SK-N-SH (cell line): ENCODE results near the gene SERPINB10. TPM values are rescaled to one million over a fixed set of nuclear protein-coding genes. Genes with fewer than 3 reads are reported as not detected.

Experiments
- CTCF ChIA-PET: fragments of 300-600, 350-600 bp; formaldehyde crosslinking; extraction: SDS; loops from one replicate; lab custom pipeline; 2021; lab: Yijun Ruan, JAX
- POLR2A ChIA-PET: fragments of 350-600 bp; sonication (Branson Sonifier 250); formaldehyde crosslinking; extraction: SDS; loops from one replicate; lab custom pipeline; 2020; ENCODE audit warnings: antibody characterized with exemption, inconsistent platforms; lab: Yijun Ruan, JAX
- DNase-seq: peaks from one replicate; pipeline ENCODE4 v3.0.0; 2012
- H2AFZ ChIP-seq: fragments of 200-600 bp; sonication (generic); 2 replicates; pipeline ENCODE4 v1.8.1; 2016; ENCODE audit warnings: antibody characterized with exemption, mild to moderate bottlenecking, low read depth
- H3F3A ChIP-seq: fragments of 200-600 bp; sonication (generic); replicated peaks from 2 replicates; pipeline ENCODE3; 2016; ENCODE audit warnings: antibody characterized with exemption, mild to moderate bottlenecking; ENCODE audit not compliant: insufficient read depth
- H3K27ac ChIP-seq, 2 experiments: fragments of 200-500 bp in 1 of 2; fragments of 200-600 bp in 1 of 2; sonication (Bioruptor generic) in 1 of 2; sonication (generic), shearing (Covaris generic) in 1 of 2; 2 replicates each; pipeline versions ENCODE4 v1.5.1 to v1.6.1; 2014 to 2016; ENCODE audit warnings: low read depth in 2 of 2, inconsistent platforms in 1 of 2, low read length in 1 of 2, mild to moderate bottlenecking in 1 of 2, mixed read lengths in 1 of 2
- H3K27me3 ChIP-seq: fragments of 200-600 bp; sonication (generic), shearing (Covaris generic); 2 replicates; pipeline ENCODE4 v1.6.1; 2016; ENCODE audit warnings: mixed run types; ENCODE audit not compliant: insufficient read depth
- H3K36me3 ChIP-seq, 2 experiments: fragments of 200-500 bp in 1 of 2; fragments of 200-600 bp in 1 of 2; sonication (Bioruptor generic) in 1 of 2; sonication (generic) in 1 of 2; replicated peaks in 1 of 2; 2 replicates each; pipeline versions ENCODE3 to v1.5.1; 2014 to 2016; ENCODE audit warnings: low read length in 1 of 2, mild to moderate bottlenecking in 1 of 2; ENCODE audit not compliant: insufficient read depth in 2 of 2, control insufficient read depth in 1 of 2
- H3K4me1 ChIP-seq, 2 experiments: fragments of 200-500 bp in 1 of 2; fragments of 200-600 bp in 1 of 2; sonication (Bioruptor generic) in 1 of 2; sonication (generic), shearing (Covaris generic) in 1 of 2; 2 replicates each; pipeline versions ENCODE4 v1.5.1 to v1.6.1; 2014 to 2016; ENCODE audit warnings: low read depth in 1 of 2, low read length in 1 of 2, mixed run types in 1 of 2; ENCODE audit not compliant: insufficient read depth in 2 of 2, control insufficient read depth in 1 of 2
- H3K4me2 ChIP-seq: fragments of 200-600 bp; sonication (generic), shearing (Covaris generic); 2 replicates; pipeline ENCODE4 v1.6.1; 2017; ENCODE audit warnings: mixed run types
- H3K4me3 ChIP-seq, 2 experiments: fragments of 200-500 bp in 1 of 2; fragments of 200-600 bp in 1 of 2; sonication (Bioruptor generic) in 1 of 2; sonication (generic), shearing (Covaris generic) in 1 of 2; 2 replicates each; pipeline versions ENCODE4 v1.5.1 to v1.8.1; 2014 to 2016; ENCODE audit warnings: low read depth in 2 of 2, inconsistent platforms in 1 of 2, low read length in 1 of 2, mild to moderate bottlenecking in 1 of 2, mixed read lengths in 1 of 2, moderate library complexity in 1 of 2
- H3K79me2 ChIP-seq: fragments of 200-600 bp; sonication (generic); 2 replicates; pipeline ENCODE4 v1.8.1; 2017; ENCODE audit warnings: mild to moderate bottlenecking; ENCODE audit not compliant: insufficient read depth
- H3K9ac ChIP-seq: fragments of 200-600 bp; sonication (generic); 2 replicates; pipeline ENCODE4 v1.6.1; 2017; ENCODE audit warnings: mixed run types
- H3K9me2 ChIP-seq: fragments of 200-600 bp; sonication (generic); 2 replicates; pipeline ENCODE4 v1.6.1; 2017; ENCODE audit warnings: mixed run types
- H3K9me3 ChIP-seq: fragments of 200-600 bp; sonication (generic); 2 replicates; pipeline ENCODE4 v1.6.1; 2017; ENCODE audit warnings: mixed run types, mild to moderate bottlenecking, moderate library complexity
- H4K20me1 ChIP-seq: fragments of 200-600 bp; sonication (generic); 2 replicates; pipeline ENCODE4 v1.6.1; 2017; ENCODE audit warnings: mild to moderate bottlenecking, mixed run types; ENCODE audit not compliant: insufficient read depth
- CTCF ChIP-seq: fragments of 200-600 bp; sonication (generic); IDR thresholded peaks from 2 replicates; pipeline ENCODE4 v1.6.1; 2017; ENCODE audit warnings: antibody characterized with exemption, mild to moderate bottlenecking, moderate library complexity
- ELF1 ChIP-seq: IDR thresholded peaks from 2 replicates; pipeline ENCODE4 v1.4.0; 2012
- EP300 ChIP-seq, 2 experiments: IDR thresholded peaks; 2 replicates each; pipeline versions ENCODE4 v1.4.0 to v1.6.1; 2012; ENCODE audit warnings: borderline replicate concordance in 1 of 2, low read depth in 1 of 2, low read length in 1 of 2
- EZH2phosphoT487 ChIP-seq: fragments of 200-600 bp; sonication (generic); IDR thresholded peaks from 2 replicates; pipeline ENCODE4 v1.6.1; 2017; ENCODE audit warnings: low read depth, mixed run types, mild to moderate bottlenecking, antibody characterized with exemption, moderate library complexity, borderline replicate concordance
- FOSL2 ChIP-seq: IDR thresholded peaks from 2 replicates; pipeline ENCODE4 v1.4.0; 2012; ENCODE audit warnings: low read depth, mild to moderate bottlenecking, moderate library complexity, borderline replicate concordance
- GABPA ChIP-seq: IDR thresholded peaks from 2 replicates; pipeline ENCODE4 v1.4.0; 2012; ENCODE audit warnings: low read depth, mild to moderate bottlenecking
- IRF3 ChIP-seq: fragments of 150-350 bp; IDR thresholded peaks from 2 replicates; pipeline ENCODE4 v1.6.1; 2016; ENCODE audit warnings: mild to moderate bottlenecking, low read depth, low read length
- JUND ChIP-seq: IDR thresholded peaks from 2 replicates; pipeline ENCODE4 v1.4.0; 2012
- NFIC ChIP-seq: IDR thresholded peaks from 2 replicates; pipeline ENCODE4 v1.4.0; 2012; ENCODE audit warnings: borderline replicate concordance
- NRF1 ChIP-seq: IDR thresholded peaks from 2 replicates; pipeline ENCODE4 v1.6.1; 2012; ENCODE audit warnings: low read depth, mild to moderate bottlenecking, low read length
- POLR2AphosphoS5 ChIP-seq: IDR thresholded peaks from 2 replicates; pipeline ENCODE4 v1.6.1; 2012; ENCODE audit warnings: low read depth, low read length
- RXRA ChIP-seq: IDR thresholded peaks from 2 replicates; pipeline ENCODE4 v1.4.0; 2012; ENCODE audit warnings: low read depth, mild to moderate bottlenecking, borderline replicate concordance
- SMC3 ChIP-seq: IDR thresholded peaks from 2 replicates; pipeline ENCODE4 v1.6.1; 2012; ENCODE audit warnings: low read depth, low read length, improper control_type of control experiment
- TAF1 ChIP-seq: IDR thresholded peaks from 2 replicates; pipeline ENCODE4 v1.6.1; 2012; ENCODE audit warnings: low read depth, mild to moderate bottlenecking, low read length, moderate library complexity, borderline replicate concordance
- TCF12 ChIP-seq: IDR thresholded peaks from 2 replicates; pipeline ENCODE4 v1.4.0; 2012
- TEAD4 ChIP-seq: IDR thresholded peaks from 2 replicates; pipeline ENCODE4 v1.4.0; 2012; ENCODE audit warnings: mild to moderate bottlenecking, borderline replicate concordance; ENCODE audit not compliant: insufficient read depth
- YY1 ChIP-seq: IDR thresholded peaks from 2 replicates; pipeline ENCODE4 v1.4.0; 2012; ENCODE audit warnings: low read depth, mild to moderate bottlenecking
- WGBS: methylation state at CpG from one replicate; pipeline ENCODE4 v1.1.6; 2017; ENCODE audit warnings: low lambda C conversion rate; 5-methylcytosine and 5-hydroxymethylcytosine counted together
- polyA plus RNA-seq, 3 experiments: library from polyadenylated mRNA; depleted of rRNA; stranded (reverse); fragments of >200 nt; gene quantifications; 2 replicates each; pipeline ENCODE4 v1.2.3, GENCODE V29; 2012
- TF ChIP-seq, protein P1 (sequence below): IDR thresholded peaks from 2 replicates; pipeline ENCODE4 v1.6.1; 2012; ENCODE audit warnings: mild to moderate bottlenecking, low read depth, low read length, moderate library complexity

SERPINB10 gene
- polyA plus RNA-seq, 1 of the 3 experiments (the other 2 are of a cell fraction) = 0.10 TPM

- 29% methylated on average over 5 of the region's 5 CpGs for WGBS
- POLR2A ChIA-PET = no interaction called here
- no peak overlapping the region for H3K4me3 ChIP-seq
- DNase-seq = no peak
- no peak overlapping the region for H2AFZ ChIP-seq
- H3K4me1 ChIP-seq = no peaks in the 10 kb centered on the region; a peak in 1 of 4 replicates
- H4K20me1 ChIP-seq = no peaks in the 10 kb centered on the region
- no peak overlapping the region for H3K4me2 ChIP-seq
- no peak overlapping the region for H3K9ac ChIP-seq
- H3K36me3 ChIP-seq = no peaks in the 10 kb centered on the region
- no peak overlapping the region for H3K27ac ChIP-seq
- TF ChIP-seq SMC3 (no peak), GABPA (no peak), RXRA (no peak), NRF1 (no peak), FOSL2 (no peak)
- TF ChIP-seq, protein P1, sequence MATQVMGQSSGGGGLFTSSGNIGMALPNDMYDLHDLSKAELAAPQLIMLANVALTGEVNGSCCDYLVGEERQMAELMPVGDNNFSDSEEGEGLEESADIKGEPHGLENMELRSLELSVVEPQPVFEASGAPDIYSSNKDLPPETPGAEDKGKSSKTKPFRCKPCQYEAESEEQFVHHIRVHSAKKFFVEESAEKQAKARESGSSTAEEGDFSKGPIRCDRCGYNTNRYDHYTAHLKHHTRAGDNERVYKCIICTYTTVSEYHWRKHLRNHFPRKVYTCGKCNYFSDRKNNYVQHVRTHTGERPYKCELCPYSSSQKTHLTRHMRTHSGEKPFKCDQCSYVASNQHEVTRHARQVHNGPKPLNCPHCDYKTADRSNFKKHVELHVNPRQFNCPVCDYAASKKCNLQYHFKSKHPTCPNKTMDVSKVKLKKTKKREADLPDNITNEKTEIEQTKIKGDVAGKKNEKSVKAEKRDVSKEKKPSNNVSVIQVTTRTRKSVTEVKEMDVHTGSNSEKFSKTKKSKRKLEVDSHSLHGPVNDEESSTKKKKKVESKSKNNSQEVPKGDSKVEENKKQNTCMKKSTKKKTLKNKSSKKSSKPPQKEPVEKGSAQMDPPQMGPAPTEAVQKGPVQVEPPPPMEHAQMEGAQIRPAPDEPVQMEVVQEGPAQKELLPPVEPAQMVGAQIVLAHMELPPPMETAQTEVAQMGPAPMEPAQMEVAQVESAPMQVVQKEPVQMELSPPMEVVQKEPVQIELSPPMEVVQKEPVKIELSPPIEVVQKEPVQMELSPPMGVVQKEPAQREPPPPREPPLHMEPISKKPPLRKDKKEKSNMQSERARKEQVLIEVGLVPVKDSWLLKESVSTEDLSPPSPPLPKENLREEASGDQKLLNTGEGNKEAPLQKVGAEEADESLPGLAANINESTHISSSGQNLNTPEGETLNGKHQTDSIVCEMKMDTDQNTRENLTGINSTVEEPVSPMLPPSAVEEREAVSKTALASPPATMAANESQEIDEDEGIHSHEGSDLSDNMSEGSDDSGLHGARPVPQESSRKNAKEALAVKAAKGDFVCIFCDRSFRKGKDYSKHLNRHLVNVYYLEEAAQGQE = no peak
- TF ChIP-seq, all 33 proteins: peak for 0
- H3K79me2 ChIP-seq = no peaks in the 10 kb centered on the region
- no peaks in the 10 kb centered on the region for H3K9me3 ChIP-seq
- no peaks in the 10 kb centered on the region for H3F3A ChIP-seq
- no peaks in the 10 kb centered on the region for H3K9me2 ChIP-seq
- CTCF ChIA-PET = interaction anchor here (1.0 to 3.3 kb wide), 3 partner anchors 10 to 41 kb away, joined by 3 to 14 read pairs (median 13); no protein-coding TSS in a partner anchor
- H3K27me3 ChIP-seq = peaks cover 8% of the 10 kb centered on the region; the same call in 1 of the 2 replicates
Measured at GRCh38 chr18:63953811-63954210, 46.1 kb downstream of the SERPINB10 start.

DNA sequence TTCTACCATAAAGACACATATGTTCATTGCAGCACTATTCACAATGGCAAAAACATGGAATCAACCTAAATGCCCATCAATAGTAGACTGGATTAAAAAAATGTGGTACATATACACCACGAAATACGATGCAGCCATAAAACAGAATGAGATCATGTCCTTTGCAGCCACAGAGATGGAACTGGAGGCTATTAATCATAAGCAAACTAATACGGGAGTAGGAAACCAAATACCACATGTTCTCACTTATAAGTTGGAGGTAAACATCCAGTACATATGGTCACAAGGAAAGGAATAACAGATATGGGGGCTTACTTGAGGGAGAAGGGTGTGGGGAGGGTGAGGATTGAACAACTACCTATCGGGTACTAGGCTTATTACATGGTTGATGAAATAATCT is 49.0 kb downstream of the SERPINB10 start:
- no peaks in the 10 kb centered on the region for H3F3A ChIP-seq
- WGBS = 19% methylated on average over 4 of the region's 4 CpGs
- no peaks in the 10 kb centered on the region for H3K4me1 ChIP-seq
- no peak overlapping the region for H3K4me3 ChIP-seq
- H4K20me1 ChIP-seq = no peaks in the 10 kb centered on the region
- no peaks in the 10 kb centered on the region for H3K9me3 ChIP-seq
- no peak overlapping the region for H3K9ac ChIP-seq
- H3K36me3 ChIP-seq = no peaks in the 10 kb centered on the region
- ChIA-PET POLR2A (no interaction called here), CTCF (no interaction called here)
- no peaks in the 10 kb centered on the region for H3K9me2 ChIP-seq
- H3K4me2 ChIP-seq = no peak overlapping the region
- H2AFZ ChIP-seq = no peak overlapping the region
- peaks cover 16% of the 10 kb centered on the region; the same call in 1 of the 2 replicates for H3K27me3 ChIP-seq
- no peak for DNase-seq
- H3K79me2 ChIP-seq = no peaks in the 10 kb centered on the region
- H3K27ac ChIP-seq = no peak overlapping the region
- TF ChIP-seq ELF1 = no peak
- TF ChIP-seq TCF12 = no peak
- TF ChIP-seq NFIC = no peak
- TF ChIP-seq TEAD4 = no peak
- no peak for TF ChIP-seq POLR2AphosphoS5
- no peak for TF ChIP-seq RXRA
- TF ChIP-seq EZH2phosphoT487 = no peak
- no peak for TF ChIP-seq JUND
- no peak for TF ChIP-seq CTCF
- no peak for TF ChIP-seq TAF1
- TF ChIP-seq NRF1 = no peak
- no peak for TF ChIP-seq SMC3
- TF ChIP-seq EP300 (IDR thresholded peaks at IDR 0.05; ENCODE audit: borderline replicate concordance in 1 of 2, low read depth in 1 of 2, low read length in 1 of 2) = no peak
- TF ChIP-seq YY1 = no peak
- TF ChIP-seq, protein P1 = no peak
- no peak for TF ChIP-seq IRF3
